ES-I3 (cell line): ENCODE results near the gene KRT27.
"Not testable (repeated sequence)": the region's sequence is repeated elsewhere in the genome, so short reads cannot be mapped to it uniquely, and the experiment has no call there.

Experiments used
- H3K36me3 ChIP-seq: 2 replicates; pipeline ENCODE4 v1.6.1; 2013; ENCODE audit warnings: mild to moderate bottlenecking, low read length, control low read depth, moderate library complexity; ENCODE audit not compliant: insufficient read depth
- H3K4me1 ChIP-seq: 2 replicates; pipeline ENCODE4 v1.6.1; 2013; ENCODE audit warnings: mild to moderate bottlenecking, control low read depth, low read length; ENCODE audit not compliant: insufficient read depth
- H3K9ac ChIP-seq: 2 replicates; pipeline ENCODE4 v1.6.1; 2013; ENCODE audit warnings: low read depth, mild to moderate bottlenecking, low read length, moderate library complexity
- H3K9me3 ChIP-seq: 2 replicates; pipeline ENCODE4 v1.6.1; 2013; ENCODE audit warnings: mild to moderate bottlenecking, low read length, moderate library complexity; ENCODE audit not compliant: control insufficient read depth, insufficient read depth

The KRT27 gene

DNA sequence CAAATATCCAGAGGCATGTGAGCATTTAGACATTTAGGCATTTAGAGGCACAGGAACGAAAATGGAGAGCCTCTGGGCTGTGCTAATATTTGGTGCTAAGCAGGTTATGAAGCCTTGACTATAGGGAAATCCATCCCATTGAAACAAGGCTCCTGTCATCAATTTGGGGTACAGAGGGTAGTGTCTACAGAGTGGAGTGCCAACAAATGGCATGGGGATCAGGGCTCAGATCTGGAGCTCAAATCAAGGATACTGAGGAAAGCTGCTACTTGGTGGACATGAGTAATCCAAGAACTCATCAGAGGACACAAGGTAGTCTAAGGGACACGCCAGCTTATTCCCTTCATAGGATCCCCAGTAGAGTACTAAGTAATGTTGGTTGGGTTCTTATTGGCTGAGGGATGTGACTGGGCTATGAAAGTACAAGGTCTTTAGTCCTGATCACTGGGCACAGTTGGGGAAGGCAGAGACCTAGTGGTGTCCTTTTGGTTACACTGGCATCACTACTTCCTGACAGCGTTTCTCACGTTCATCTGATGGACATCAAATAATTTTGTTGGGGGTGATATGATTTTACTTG, 34.8 kb upstream of the KRT27 start:
- Histone ChIP-seq H3K4me1 (no peaks in the 10 kb centered on the region), H3K9ac (no peak overlapping the region), H3K9me3 (no peaks in the 10 kb centered on the region)

GRCh38 chr17:40816569-40816968, 34.2 kb upstream of the KRT27 start:
- no peak overlapping the region for H3K9ac ChIP-seq
- no peaks in the 10 kb centered on the region for H3K36me3 ChIP-seq
- H3K9me3 ChIP-seq: no peaks in the 10 kb centered on the region
- H3K4me1 ChIP-seq: no peaks in the 10 kb centered on the region

More for the DNA sequence above, 34.8 kb upstream of the KRT27 start:
- H3K36me3 ChIP-seq: no peaks in the 10 kb centered on the region

DNA sequence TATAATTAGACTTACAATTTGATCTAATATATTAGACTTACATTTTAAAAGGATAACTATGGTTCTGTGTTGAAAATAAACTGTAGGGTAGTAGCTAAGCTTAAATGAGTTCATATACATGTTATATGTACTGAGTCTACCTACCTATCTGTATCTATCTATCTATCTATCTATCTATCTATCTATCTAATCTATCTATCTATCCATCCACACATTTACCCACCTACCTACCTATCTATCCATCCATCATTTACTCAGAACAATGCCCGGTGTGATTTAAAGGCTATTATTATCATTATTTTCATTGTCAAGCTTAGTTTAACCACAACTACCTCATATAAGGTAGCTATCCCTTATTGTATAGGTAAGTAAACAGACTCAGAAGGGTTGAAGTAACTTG, 33.0 kb upstream of the KRT27 start:
- Histone ChIP-seq H3K4me1 (no peaks in the 10 kb centered on the region), H3K9ac (no peak overlapping the region), H3K36me3 (no peaks in the 10 kb centered on the region), H3K9me3 (no peaks in the 10 kb centered on the region)

DNA sequence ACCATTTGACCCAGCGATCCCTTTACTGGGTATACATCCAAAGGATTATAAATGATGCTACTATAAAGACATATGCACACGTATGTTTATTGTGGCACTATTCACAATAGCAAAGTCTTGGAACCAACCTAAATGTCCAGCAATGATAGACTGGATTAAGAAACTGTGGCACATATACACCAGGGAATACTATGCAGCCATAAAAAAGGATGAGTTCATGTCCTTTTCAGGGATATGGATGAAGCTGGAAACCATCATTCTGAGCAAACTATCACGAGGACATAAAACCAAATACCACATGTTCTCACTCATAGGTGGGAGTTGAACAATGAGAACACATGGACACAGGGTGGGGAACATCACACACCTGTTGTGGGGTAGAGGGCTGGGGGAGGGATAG, 32.3 kb upstream of the KRT27 start:
- H3K9ac ChIP-seq, H3K36me3 ChIP-seq, H3K9me3 ChIP-seq, H3K4me1 ChIP-seq: not testable (repeated sequence)

DNA sequence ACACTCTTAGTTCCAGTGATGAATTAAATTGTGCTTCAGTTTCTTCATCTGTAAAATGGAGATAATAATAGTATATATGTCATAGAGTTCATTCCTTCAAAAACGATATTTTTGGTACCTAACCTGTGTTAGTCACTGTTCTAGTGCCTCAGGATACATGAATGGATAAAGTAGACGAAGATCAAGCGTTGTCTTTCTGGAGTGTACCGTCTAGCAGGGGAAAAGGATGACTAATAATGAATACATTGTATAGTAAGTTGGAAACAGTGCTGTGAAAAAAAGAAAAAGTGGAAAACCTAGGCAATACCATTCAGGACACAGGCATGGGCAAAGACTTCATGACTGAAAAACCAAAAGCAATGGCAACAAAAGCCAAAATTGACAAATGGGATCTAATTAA, 31.5 kb upstream of the KRT27 start:
- Histone ChIP-seq H3K9me3 (no peaks in the 10 kb centered on the region), H3K36me3 (no peaks in the 10 kb centered on the region), H3K9ac (no peak overlapping the region), H3K4me1 (no peaks in the 10 kb centered on the region)

DNA sequence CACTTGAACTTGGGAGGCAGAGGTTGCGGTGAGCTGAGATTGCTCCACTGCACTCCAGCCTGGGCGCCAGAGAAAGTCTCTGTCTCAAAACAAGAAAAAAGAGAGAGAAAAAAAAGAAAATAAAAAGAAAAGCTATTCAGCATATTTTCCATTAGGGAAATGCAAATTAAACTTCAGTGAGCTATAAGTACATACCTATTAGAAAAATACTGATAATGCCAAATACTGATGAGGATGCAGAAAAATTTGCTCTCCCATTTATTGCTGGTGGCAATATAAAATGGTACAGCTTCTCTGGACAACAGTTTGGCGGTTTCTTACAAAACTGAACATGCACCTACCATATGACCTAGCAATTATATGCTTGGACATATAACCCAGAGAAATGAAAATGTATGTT, 30.3 kb upstream of the KRT27 start:
- H3K4me1 ChIP-seq: no peaks in the 10 kb centered on the region
- H3K9me3 ChIP-seq: no peaks in the 10 kb centered on the region
- H3K9ac ChIP-seq: no peak overlapping the region
- no peaks in the 10 kb centered on the region for H3K36me3 ChIP-seq

- Histone ChIP-seq H3K36me3 (no peaks in the 10 kb centered on the region), H3K9me3 (no peaks in the 10 kb centered on the region), H3K9ac (no peak overlapping the region), H3K4me1 (no peaks in the 10 kb centered on the region)
Observed at GRCh38 chr17:40810494-40810893, 28.1 kb upstream of the KRT27 start.

DNA sequence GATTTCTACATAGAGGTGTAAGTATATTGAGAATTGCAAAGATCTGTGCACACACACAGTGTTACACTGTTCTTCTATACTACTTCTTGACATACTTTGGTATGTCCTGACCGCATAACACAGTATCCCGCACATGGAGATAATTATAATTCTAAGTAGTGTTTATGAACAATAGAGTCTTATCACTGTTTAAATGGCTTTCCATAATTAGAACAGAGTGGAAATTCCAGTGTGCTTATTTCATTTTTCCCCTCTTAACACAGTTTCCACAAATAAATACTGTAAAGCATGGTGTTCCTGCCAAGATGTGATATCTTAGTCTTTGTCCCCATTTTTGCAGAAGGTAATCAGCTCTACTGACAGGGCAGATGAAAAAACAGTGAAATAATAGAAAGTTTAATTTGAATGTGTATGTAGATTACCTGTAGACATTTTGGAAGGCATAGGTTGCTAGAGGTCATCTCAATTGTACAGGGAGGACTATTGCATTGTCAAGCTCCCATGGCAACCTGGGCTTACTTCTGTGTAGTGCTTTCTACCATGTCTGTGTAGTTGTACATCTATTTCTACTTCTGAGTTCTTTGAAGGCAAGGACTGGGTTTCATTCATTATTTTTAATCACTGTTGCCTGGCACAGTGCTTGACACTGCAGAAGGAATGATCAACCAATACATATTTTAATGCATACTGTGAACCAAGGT, 27.5 kb upstream of the KRT27 start:
- no peaks in the 10 kb centered on the region for H3K9me3 ChIP-seq
- no peak overlapping the region for H3K9ac ChIP-seq
- H3K36me3 ChIP-seq: no peaks in the 10 kb centered on the region
- no peaks in the 10 kb centered on the region for H3K4me1 ChIP-seq

- no peaks in the 10 kb centered on the region for H3K9me3 ChIP-seq
- no peaks in the 10 kb centered on the region for H3K4me1 ChIP-seq
- no peak overlapping the region for H3K9ac ChIP-seq
- H3K36me3 ChIP-seq: no peaks in the 10 kb centered on the region
Observed at GRCh38 chr17:40806131-40806530, 23.8 kb upstream of the KRT27 start.

DNA sequence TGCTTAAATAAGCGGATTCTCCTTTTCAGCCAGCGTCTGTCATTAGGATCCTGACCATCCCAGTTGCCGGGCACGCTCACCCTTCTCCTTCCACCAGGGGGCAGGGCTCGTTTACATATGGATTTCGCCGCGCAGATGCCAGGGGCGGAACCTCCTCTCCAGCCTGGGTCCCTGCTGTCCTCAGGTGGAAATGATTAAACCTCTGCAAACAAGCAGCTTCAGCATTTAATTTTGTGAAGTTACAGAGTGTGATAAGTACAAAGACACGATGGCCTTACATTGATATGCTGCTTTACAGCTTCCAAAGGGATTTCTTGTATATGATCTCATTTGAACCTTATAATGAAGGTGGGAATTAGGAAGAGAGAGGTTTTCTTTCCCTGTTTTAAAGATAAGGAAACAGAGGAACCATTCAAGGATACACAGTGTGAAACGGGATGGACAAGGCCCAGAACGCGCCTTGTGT, 21.3 kb upstream of the KRT27 start:
- Histone ChIP-seq H3K36me3 (no peaks in the 10 kb centered on the region), H3K9ac (no peak overlapping the region), H3K4me1 (no peaks in the 10 kb centered on the region), H3K9me3 (no peaks in the 10 kb centered on the region)

DNA sequence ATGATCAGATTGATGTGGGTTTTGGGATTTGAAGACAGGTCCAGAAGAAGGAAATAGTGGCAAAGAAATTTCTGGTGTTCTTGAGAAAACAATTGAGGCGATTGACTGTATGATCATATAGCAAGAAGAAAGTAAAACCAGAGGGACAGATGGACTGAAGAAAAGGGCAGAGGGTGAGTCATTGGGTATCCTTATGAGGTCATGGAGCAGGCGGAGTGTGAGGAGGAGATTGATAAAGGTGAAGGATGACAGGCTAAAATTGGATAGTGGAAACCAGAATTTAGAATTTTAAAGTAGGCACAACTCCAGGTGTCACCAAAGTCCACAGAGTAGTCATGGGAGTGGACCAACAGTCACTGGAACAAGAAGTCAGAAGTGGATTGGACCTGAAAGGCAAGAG, 18.8 kb upstream of the KRT27 start:
- Histone ChIP-seq H3K4me1 (no peaks in the 10 kb centered on the region), H3K36me3 (no peaks in the 10 kb centered on the region), H3K9ac (no peak overlapping the region), H3K9me3 (no peaks in the 10 kb centered on the region)

DNA sequence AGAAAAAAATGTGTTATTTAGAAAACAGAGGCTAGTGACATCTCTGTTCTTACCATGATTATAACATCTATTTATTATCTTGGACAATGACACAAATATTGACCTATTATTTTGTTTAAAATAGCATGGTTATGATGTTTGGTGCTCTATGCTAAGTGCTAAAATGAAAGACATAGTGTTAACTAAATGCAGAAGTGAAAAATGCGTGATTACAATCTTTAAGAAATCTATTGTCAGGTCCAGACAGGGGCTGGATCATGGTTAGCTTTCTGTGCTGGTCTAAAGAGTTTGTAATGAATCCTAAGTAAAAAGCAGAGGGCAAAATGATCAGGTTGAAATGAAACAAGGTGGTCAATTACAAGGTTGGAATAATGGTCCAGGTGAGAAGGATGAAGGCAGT, 18.0 kb upstream of the KRT27 start:
- no peaks in the 10 kb centered on the region for H3K9me3 ChIP-seq
- H3K4me1 ChIP-seq: no peaks in the 10 kb centered on the region
- H3K9ac ChIP-seq: no peak overlapping the region
- no peaks in the 10 kb centered on the region for H3K36me3 ChIP-seq

GRCh38 chr17:40799859-40800258, 17.5 kb upstream of the KRT27 start, which contains the start of gene KRT28:
Gene KRT28, minus strand, starts transcription at chr17:40799959. Its CDS starts 66 bp downstream, at chr17:40799893.
- Histone ChIP-seq H3K36me3 (no peaks in the 10 kb centered on the region), H3K4me1 (no peaks in the 10 kb centered on the region), H3K9ac (no peak within 1 kb of the TSS), H3K9me3 (no peaks in the 10 kb centered on the region)

DNA sequence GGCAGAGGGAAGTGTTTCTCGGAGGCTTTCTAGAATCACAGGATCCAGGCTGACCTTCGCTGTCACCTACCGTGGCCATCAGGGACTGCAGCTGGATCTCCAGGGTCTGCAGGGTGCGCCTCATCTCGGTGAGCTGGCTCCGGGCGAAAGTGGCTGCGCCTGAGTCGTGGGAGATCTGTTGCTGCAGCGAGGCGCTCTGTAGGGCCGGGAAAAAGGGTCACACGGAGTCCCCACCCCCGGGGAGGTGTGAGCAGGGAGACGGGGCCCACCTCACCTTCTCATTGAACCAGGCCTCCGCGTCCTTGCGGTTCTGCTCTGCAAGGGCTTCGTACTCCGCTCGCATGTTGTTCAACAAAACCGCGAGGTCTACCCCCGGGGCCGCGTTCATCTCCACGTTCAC, 14.5 kb upstream of the KRT27 start:
- Histone ChIP-seq H3K36me3 (no peaks in the 10 kb centered on the region), H3K9ac (no peak overlapping the region), H3K4me1 (no peaks in the 10 kb centered on the region), H3K9me3 (no peaks in the 10 kb centered on the region)

DNA sequence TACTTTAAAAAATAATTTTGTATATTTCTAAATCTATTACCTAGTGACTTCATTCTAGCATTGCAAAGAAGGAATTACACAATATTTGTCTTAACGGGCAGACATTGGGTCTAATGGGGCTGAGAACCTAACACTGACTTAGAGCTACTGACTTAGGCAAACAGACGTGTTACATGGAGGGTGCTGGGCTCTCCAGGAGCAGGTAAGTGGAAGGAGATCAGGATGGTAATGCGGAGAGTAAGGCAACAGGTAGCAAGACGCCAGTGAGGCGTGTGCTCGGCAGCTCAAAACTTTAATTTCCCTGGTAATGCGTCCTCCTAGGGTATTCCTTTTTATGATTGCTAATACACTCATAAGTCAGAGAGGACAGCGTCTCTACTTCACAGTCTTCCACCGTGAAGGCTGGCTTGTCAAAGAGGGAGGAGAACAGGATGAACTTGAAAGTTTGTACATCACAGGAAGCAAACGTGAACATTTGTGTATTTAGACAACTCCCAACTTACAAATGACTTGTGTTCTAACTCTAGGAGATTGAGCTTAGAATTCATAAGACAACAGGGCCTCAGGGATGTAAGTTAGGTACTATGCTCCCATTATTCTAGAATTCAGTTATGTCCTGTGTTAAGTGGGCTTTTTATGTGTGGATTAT, 12.8 kb upstream of the KRT27 start:
- no peaks in the 10 kb centered on the region for H3K4me1 ChIP-seq
- H3K36me3 ChIP-seq: no peaks in the 10 kb centered on the region
- no peak overlapping the region for H3K9ac ChIP-seq
- no peaks in the 10 kb centered on the region for H3K9me3 ChIP-seq
